Neural cell (in vitro differentiated cells): ENCODE measurements around the gene CEP128. TPM values are rescaled to one million over a fixed set of nuclear protein-coding genes. Genes with fewer than 3 reads are reported as not detected.

Experiments
- H2AFZ ChIP-seq: fragments of 200-600, 300-800 bp; sonication (generic), shearing (Covaris generic); 2 replicates; pipeline ENCODE4 v1.6.0; 2014; ENCODE audit warnings: low read depth, mild to moderate bottlenecking, antibody characterized with exemption, low read length, moderate library complexity
- H3F3A ChIP-seq: fragments of 200-600 bp; shearing (Covaris generic); 2 replicates; pipeline ENCODE4 v1.6.1; 2016; ENCODE audit warnings: mild to moderate bottlenecking, moderate library complexity, mixed read lengths, antibody characterized with exemption, low read length; ENCODE audit not compliant: insufficient read depth, poor library complexity, severe bottlenecking
- H3K27ac ChIP-seq: fragments of 200-600, 300-800 bp; sonication (generic), shearing (Covaris generic); 2 replicates; pipeline ENCODE4 v1.5.1; 2014; ENCODE audit warnings: mild to moderate bottlenecking, low read length, moderate library complexity
- H3K27me3 ChIP-seq: fragments of 300-800, 200-600 bp; sonication (generic), shearing (Covaris generic); 2 replicates; pipeline ENCODE4 v1.6.0; 2014; ENCODE audit warnings: mild to moderate bottlenecking, low read depth, low read length, moderate library complexity; ENCODE audit not compliant: insufficient read depth
- H3K36me3 ChIP-seq: fragments of 300-800, 200-600 bp; sonication (generic), shearing (Covaris generic); 2 replicates; pipeline ENCODE4 v1.5.1; 2014; ENCODE audit warnings: mild to moderate bottlenecking, antibody characterized with exemption, low read length, moderate library complexity; ENCODE audit not compliant: insufficient read depth
- H3K4me2 ChIP-seq: fragments of 300-800, 200-600 bp; sonication (generic), shearing (Covaris generic); 2 replicates; pipeline ENCODE4 v1.6.0; 2014; ENCODE audit warnings: mild to moderate bottlenecking, low read length
- H3K4me3 ChIP-seq: fragments of 300-800, 200-600 bp; sonication (generic), shearing (Covaris generic); 2 replicates; pipeline ENCODE4 v1.5.1; 2014; ENCODE audit warnings: mild to moderate bottlenecking, low read length, moderate library complexity
- H3K79me2 ChIP-seq: fragments of 200-600 bp; shearing (Covaris generic); replicated peaks from 2 replicates; pipeline ENCODE4 v1.6.0; 2014; ENCODE audit warnings: mild to moderate bottlenecking, low read length, moderate library complexity; ENCODE audit not compliant: insufficient read depth
- H3K9ac ChIP-seq: fragments of 300-800, 200-600 bp; sonication (generic), shearing (Covaris generic); 2 replicates; pipeline ENCODE4 v1.6.1; 2016; ENCODE audit warnings: mild to moderate bottlenecking, low read length, mixed read lengths
- H3K9me2 ChIP-seq: fragments of 200-600 bp; shearing (Covaris generic); 2 replicates; pipeline ENCODE4 v1.6.1; 2016; ENCODE audit warnings: mild to moderate bottlenecking, low read length, mixed read lengths; ENCODE audit not compliant: insufficient read depth
- H3K9me3 ChIP-seq: fragments of 200-600, 300-800 bp; sonication (generic), shearing (Covaris generic); 2 replicates; pipeline ENCODE4 v1.6.1; 2016; ENCODE audit warnings: mild to moderate bottlenecking, mixed run types, low read length, moderate library complexity, mixed read lengths
- H4K20me1 ChIP-seq: fragments of 200-600 bp; shearing (Covaris generic); 2 replicates; pipeline ENCODE4 v1.6.1; 2016; ENCODE audit warnings: mild to moderate bottlenecking, mixed run types; ENCODE audit not compliant: insufficient read depth
- CTCF ChIP-seq: fragments of 450-650 bp; IDR thresholded peaks from 2 replicates; pipeline ENCODE4 v1.5.1; 2014; ENCODE audit warnings: antibody characterized with exemption, mild to moderate bottlenecking, moderate library complexity; ENCODE audit not compliant: poor library complexity, severe bottlenecking
- EP300 ChIP-seq: fragments of 450-650 bp; conservative IDR thresholded peaks from 2 replicates; pipeline ENCODE4 v1.6.1; 2014; ENCODE audit warnings: antibody characterized with exemption, mild to moderate bottlenecking, moderate library complexity; ENCODE audit not compliant: poor library complexity, severe bottlenecking
- EZH2 ChIP-seq: fragments of 200-600, 300-800 bp; shearing (Covaris generic), sonication (generic); IDR thresholded peaks from 2 replicates; pipeline ENCODE4 v1.6.1; 2014; ENCODE audit warnings: antibody characterized with exemption, low read length, borderline replicate concordance, mild to moderate bottlenecking; ENCODE audit not compliant: insufficient read depth, poor library complexity, severe bottlenecking
- MXI1 ChIP-seq: fragments of 450-650 bp; conservative IDR thresholded peaks from 2 replicates; pipeline ENCODE4 v1.6.1; 2014; ENCODE audit warnings: antibody characterized with exemption, mild to moderate bottlenecking; ENCODE audit not compliant: poor library complexity, severe bottlenecking
- POLR2AphosphoS5 ChIP-seq: IDR thresholded peaks from 2 replicates; pipeline ENCODE4 v1.6.1; 2012
- RAD21 ChIP-seq: fragments of 450-650 bp; conservative IDR thresholded peaks from 2 replicates; pipeline ENCODE4 v1.6.1; 2014; ENCODE audit warnings: antibody characterized with exemption, mild to moderate bottlenecking, moderate library complexity
- REST ChIP-seq: IDR thresholded peaks from 2 replicates; pipeline ENCODE4 v1.6.1; 2012; ENCODE audit warnings: borderline replicate concordance
- SMC3 ChIP-seq: fragments of 450-650 bp; conservative IDR thresholded peaks from 2 replicates; pipeline ENCODE4 v1.6.1; 2014; ENCODE audit warnings: antibody characterized with exemption, mild to moderate bottlenecking, moderate library complexity; ENCODE audit not compliant: poor library complexity
- TAF1 ChIP-seq: IDR thresholded peaks from 2 replicates; pipeline ENCODE4 v1.6.1; 2012; ENCODE audit warnings: low read depth
- polyA plus RNA-seq: library from polyadenylated mRNA; depleted of rRNA; stranded (reverse); fragments of >200 nt; gene quantifications from 2 replicates; pipeline ENCODE4 v1.2.3, GENCODE V29; 2014

CEP128 gene
- polyA plus RNA-seq, 1 donor from 2014 or later: 5.5 TPM

- H3K79me2 ChIP-seq: no peaks in the 10 kb centered on the region
- no peak overlapping the region for H3K9ac ChIP-seq
- no peaks in the 10 kb centered on the region for H3K9me3 ChIP-seq
- H3K4me2 ChIP-seq: no peak overlapping the region
- no peak overlapping the region for H3K27ac ChIP-seq
- H4K20me1 ChIP-seq: no peaks in the 10 kb centered on the region
- H3K4me3 ChIP-seq: no peak overlapping the region
- H2AFZ ChIP-seq: no peak overlapping the region
- H3K27me3 ChIP-seq: no peaks in the 10 kb centered on the region
- H3K36me3 ChIP-seq: no peaks in the 10 kb centered on the region
- no peaks in the 10 kb centered on the region for H3F3A ChIP-seq
- no peaks in the 10 kb centered on the region for H3K9me2 ChIP-seq
- no peak for TF ChIP-seq MXI1
- TF ChIP-seq CTCF: no peak
- TF ChIP-seq SMC3: no peak
- TF ChIP-seq TAF1: no peak
- no peak for TF ChIP-seq EZH2
- TF ChIP-seq RAD21: no peak
- no peak for TF ChIP-seq EP300
- no peak for TF ChIP-seq REST
- no peak for TF ChIP-seq POLR2AphosphoS5
These were observed 458.2 kb downstream of the CEP128 start for GRCh38 chr14:80483331-80483730.

GRCh38 chr14:80477388-80478160 is 464.0 kb downstream of the CEP128 start:
- TF ChIP-seq REST (no peak), POLR2AphosphoS5 (no peak), RAD21 (no peak), CTCF (no peak), EZH2 (no peak), SMC3 (no peak), TAF1 (no peak), MXI1 (no peak), EP300 (no peak)
- H3K4me2 ChIP-seq: no peak overlapping the region
- no peaks in the 10 kb centered on the region for H3K9me2 ChIP-seq
- H3K9me3 ChIP-seq: peaks cover 3% of the 10 kb centered on the region
- no peaks in the 10 kb centered on the region for H3K27me3 ChIP-seq
- no peaks in the 10 kb centered on the region for H3K36me3 ChIP-seq
- no peak overlapping the region for H2AFZ ChIP-seq
- H3K27ac ChIP-seq: no peak overlapping the region
- no peaks in the 10 kb centered on the region for H4K20me1 ChIP-seq
- no peaks in the 10 kb centered on the region for H3K79me2 ChIP-seq
- no peak overlapping the region for H3K4me3 ChIP-seq
- H3K9ac ChIP-seq: no peak overlapping the region
- H3F3A ChIP-seq: no peaks in the 10 kb centered on the region
